Chondrocyte (in vitro differentiated cells): ENCODE data around the gene ZMYND19. TPM values are rescaled to one million over a fixed set of nuclear protein-coding genes. Genes with fewer than 3 reads are reported as not detected.
A peak's percentile ranks its signal among the peaks of the same experiment; 100 is the strongest.
"Not testable (repeated sequence)": the region's sequence is repeated elsewhere in the genome, so short reads cannot be mapped to it uniquely, and the experiment has no call there.

Experiments used
- DNase-seq: peaks from one replicate; pipeline ENCODE4 v3.0.0; 2021; ENCODE audit warnings: mixed read lengths, low spot score
- H3K27ac Mint-ChIP-seq: one replicate; pipeline ENCODE4 v1.8.0; 2021; ENCODE audit warnings: mild to moderate bottlenecking, moderate library complexity, mixed read lengths; ENCODE audit not compliant: unreplicated experiment
- H3K27me3 Mint-ChIP-seq: 2 replicates; pipeline ENCODE4 v1.8.0; 2021; ENCODE audit warnings: low read depth, mixed read lengths
- H3K36me3 Mint-ChIP-seq: 2 replicates; pipeline ENCODE4 v1.8.0; 2021; ENCODE audit warnings: low read depth, mixed read lengths
- H3K4me1 Mint-ChIP-seq: 2 replicates; pipeline ENCODE4 v1.8.0; 2021; ENCODE audit warnings: low read depth, mild to moderate bottlenecking, mixed read lengths
- H3K4me3 Mint-ChIP-seq: one replicate; pipeline ENCODE4 v1.8.0; 2021; ENCODE audit warnings: mild to moderate bottlenecking, moderate library complexity, mixed read lengths; ENCODE audit not compliant: unreplicated experiment
- H3K9me3 Mint-ChIP-seq: 2 replicates; pipeline ENCODE4 v1.8.0; 2021; ENCODE audit warnings: low read depth, mixed read lengths
- CTCF ChIP-seq: fragments of 200-600 bp; sonication (generic); IDR thresholded peaks from 2 replicates; pipeline ENCODE4 v1.5.0; 2021; ENCODE audit warnings: antibody characterized with exemption, mild to moderate bottlenecking, moderate library complexity
- total RNA-seq: library from RNA; stranded (reverse); gene quantifications from 3 replicates; pipeline ENCODE4 v1.2.1, GENCODE V29; 2021

ZMYND19 gene
- total RNA-seq, 1 donor from 2014 or later, result 32.5 TPM

- H3K4me1 Mint-ChIP-seq, result peaks cover 36% of the 10 kb centered on the region
- no peak for TF ChIP-seq CTCF
- H3K4me3 Mint-ChIP-seq, result no peak overlapping the region
- peak; percentile 59 for DNase-seq
- H3K27ac Mint-ChIP-seq, result peak overlapping the region; percentile 7
- H3K27me3 Mint-ChIP-seq, result no peaks in the 10 kb centered on the region
- H3K36me3 Mint-ChIP-seq, result no peaks in the 10 kb centered on the region
- H3K9me3 Mint-ChIP-seq, result no peaks in the 10 kb centered on the region
Measured at GRCh38 chr9:137632230-137633161, 42.2 kb upstream of the ZMYND19 start.

- Mint-ChIP-seq H3K9me3 (no peaks in the 10 kb centered on the region), H3K27me3 (no peaks in the 10 kb centered on the region), H3K27ac (no peak overlapping the region), H3K4me3 (no peak overlapping the region), H3K36me3 (no peaks in the 10 kb centered on the region), H3K4me1 (peaks cover 36% of the 10 kb centered on the region)
- TF ChIP-seq CTCF, result no peak
- peak; percentile 10 for DNase-seq
Measured at GRCh38 chr9:137631345-137632229, 41.3 kb upstream of the ZMYND19 start.

GRCh38 chr9:137630679-137631078 lies 40.4 kb upstream of the ZMYND19 start:
- Mint-ChIP-seq H3K36me3 (no peaks in the 10 kb centered on the region), H3K27me3 (no peaks in the 10 kb centered on the region), H3K4me1 (peaks cover 30% of the 10 kb centered on the region), H3K9me3 (no peaks in the 10 kb centered on the region), H3K4me3 (no peak overlapping the region), H3K27ac (peak overlapping the region; percentile 58)
- TF ChIP-seq CTCF, result no peak
- DNase-seq, result no peak

- H3K4me1 Mint-ChIP-seq, result peaks cover 30% of the 10 kb centered on the region
- no peaks in the 10 kb centered on the region for H3K36me3 Mint-ChIP-seq
- no peak overlapping the region for H3K4me3 Mint-ChIP-seq
- no peaks in the 10 kb centered on the region for H3K9me3 Mint-ChIP-seq
- no peaks in the 10 kb centered on the region for H3K27me3 Mint-ChIP-seq
- DNase-seq, result peak; percentile 4
- H3K27ac Mint-ChIP-seq, result peak overlapping the region; percentile 56
- TF ChIP-seq CTCF, result no peak
Measured at GRCh38 chr9:137630126-137630525, 39.8 kb upstream of the ZMYND19 start.

GRCh38 chr9:137627406-137627805 lies 37.1 kb upstream of the ZMYND19 start:
- peak; percentile 59 for DNase-seq
- H3K27ac Mint-ChIP-seq, H3K9me3 Mint-ChIP-seq, H3K4me3 Mint-ChIP-seq, H3K27me3 Mint-ChIP-seq, H3K36me3 Mint-ChIP-seq: not testable (repeated sequence)
- peaks cover 25% of the 10 kb centered on the region for H3K4me1 Mint-ChIP-seq
